Measurements from ENCODE around the gene SBSN. TPM values are rescaled to one million over a fixed set of nuclear protein-coding genes. Genes with fewer than 3 reads are reported as not detected.

The SBSN gene
- total and polyA plus RNA-seq, 9 of the 15 experiments (the other 6 are each of a cell fraction or from before 2014, with no cell fraction given): 0.05 TPM; not detected in 8

DNA sequence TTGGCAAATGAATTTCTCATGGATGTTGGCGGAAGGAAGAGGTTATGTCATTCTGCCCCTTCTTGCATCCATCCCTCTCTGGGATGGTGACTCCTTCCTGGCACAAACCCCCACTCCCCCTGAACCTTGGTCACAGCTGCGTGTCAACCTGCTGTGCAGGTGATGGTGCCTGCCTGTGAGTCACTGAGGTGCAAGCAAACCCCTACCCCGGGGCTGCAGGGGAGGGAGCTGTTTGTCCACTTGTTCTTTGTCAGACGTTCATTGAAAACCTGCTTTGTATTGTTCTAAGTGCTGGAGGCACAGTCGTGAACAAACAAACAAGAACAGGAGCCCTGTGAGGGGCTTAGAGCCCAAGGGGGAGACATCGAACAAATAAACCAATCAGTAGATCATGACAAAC is 3.2 kb upstream of the SBSN start (continued):
- TF ChIP-seq OTX1 (CRISPR knock-in tag; IDR thresholded peaks at IDR 0.05) (no peak), FOS (IDR thresholded peaks at IDR 0.05; ENCODE audit: extremely low read depth, insufficient read length) (no peak)

DNA sequence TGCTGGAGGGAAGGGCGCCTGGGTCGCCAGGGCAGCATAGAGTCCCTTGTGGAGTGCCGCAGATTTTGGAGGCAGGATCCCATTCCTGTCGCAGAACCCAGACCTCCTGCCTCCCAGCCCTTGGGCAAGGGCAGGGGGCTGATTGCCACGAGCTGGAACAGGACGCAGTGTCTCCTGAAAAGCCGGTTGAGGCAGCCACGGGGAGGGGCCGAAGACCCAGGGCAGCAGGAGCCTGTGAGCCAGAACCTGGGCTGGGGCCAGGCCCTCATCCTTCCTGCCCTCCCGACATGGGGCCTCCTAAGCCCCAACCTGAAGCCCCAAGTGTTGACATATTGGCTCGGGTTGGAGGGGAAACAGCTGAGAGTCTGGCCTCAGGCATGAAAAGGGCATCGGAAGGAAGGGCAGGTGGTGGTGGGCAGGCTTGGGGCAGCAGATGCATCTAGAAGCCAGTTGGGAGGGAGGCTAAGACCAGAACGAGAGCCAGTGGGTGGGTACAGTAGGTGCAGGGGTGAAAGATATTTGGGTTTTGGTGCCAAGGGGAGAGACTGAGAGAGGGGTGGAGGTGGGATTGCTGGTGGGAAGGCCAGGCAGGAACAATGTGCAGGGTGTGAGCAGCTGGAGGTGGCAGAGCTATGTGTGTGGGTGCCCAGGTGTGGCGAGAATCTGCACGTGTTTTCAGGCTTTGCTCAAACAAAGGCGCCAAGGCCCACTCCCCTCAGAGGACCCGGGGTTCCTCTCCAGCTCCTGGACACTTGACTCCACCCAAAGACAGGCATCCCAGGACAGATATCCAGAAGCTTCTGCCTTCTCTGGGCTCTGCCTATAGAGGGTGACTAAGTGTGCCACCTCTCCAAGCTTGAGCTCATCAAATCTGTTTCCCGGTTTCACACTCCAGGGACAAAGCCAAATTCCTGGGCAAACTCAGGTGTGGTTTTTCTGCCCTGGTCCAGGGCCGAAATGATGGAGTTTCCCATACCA is 1.4 kb upstream of the SBSN start:
- Histone ChIP-seq H3K4me1 (replicated peaks in 1 of 2; ENCODE audit: control insufficient read depth in 2 of 2, insufficient read depth in 2 of 2, low read length in 2 of 2) (peaks cover 3 to 15% of the 10 kb centered on the region in 2 experiments; a peak in 3 of 5 replicates), H3K4me2 (ENCODE audit: insufficient read depth, low read length) (no peak overlapping the region), H3K9me3 (replicated peaks; ENCODE audit: control insufficient read depth, insufficient read depth, low read depth, low read length) (no peaks in the 10 kb centered on the region), H3K9ac (ENCODE audit: insufficient read depth in 1 of 2, low read depth in 2 of 2, low read length in 2 of 2) (no peak overlapping the region), H2AFZ (ENCODE audit: low read depth, low read length) (no peak overlapping the region), H3K36me3 (ENCODE audit: control insufficient read depth, insufficient read depth, low read length) (no peaks in the 10 kb centered on the region), H3K4me3 (no peak overlapping the region), H3K27ac (ENCODE audit: extremely low read depth, low read depth, low read length) (no peak overlapping the region), H3K27me3 (ENCODE audit: control insufficient read depth in 2 of 2, insufficient read depth in 2 of 2, low read length in 2 of 2) (peaks cover 51 to 90% of the 10 kb centered on the region in 2 experiments), H3K79me2 (ENCODE audit: control insufficient read depth, insufficient read depth, low read length) (no peaks in the 10 kb centered on the region), H3K9me1 (ENCODE audit: control insufficient read depth, insufficient read depth, low read length) (no peaks in the 10 kb centered on the region), H4K20me1 (replicated peaks; ENCODE audit: control insufficient read depth, insufficient read depth, low read length) (peaks cover 11% of the 10 kb centered on the region)
- POLR2A ChIA-PET: interaction anchor here (0.5 to 0.6 kb wide), 2 partner anchors 34 to 128 kb away, joined by 3 read pairs; no protein-coding TSS in a partner anchor
- in situ Hi-C loops (cut with MboI) (no loop called here), intact Hi-C loops (cut with micrococcal nuclease) (no loop called here)
- no peak for ATAC-seq
- BruUV-seq (replicated peaks): no TSS peak
- no peak for FAIRE-seq
- 1% methylated on average over 18 of the region's 19 CpGs for WGBS (ENCODE audit: insufficient coverage, low coverage, missing lambda C conversion rate)
- DNase-seq (ENCODE audit: extremely low read depth in 1 of 4, low spot score in 3 of 4): no peak
- CTCF ChIA-PET (ENCODE audit: low intra/inter-chr PET ratio): no interaction called here
- TF ChIP-seq PHTF2 (CRISPR knock-in tag; IDR thresholded peaks at IDR 0.05) (no peak), NCOA6 (IDR thresholded peaks at IDR 0.05) (no peak), HNRNPH1 (optimal IDR thresholded peaks at IDR 0.05; ENCODE audit: low read depth, low read length) (no peak), SNIP1 (IDR thresholded peaks at IDR 0.05; ENCODE audit: low read depth) (no peak), RBFOX2 (IDR thresholded peaks at IDR 0.05; ENCODE audit: low read depth, low read length) (no peak), U2AF1 (optimal IDR thresholded peaks at IDR 0.05; ENCODE audit: low read depth, low read length) (no peak), DPF2 (IDR thresholded peaks at IDR 0.05) (no peak), ELF1 (tag; IDR thresholded peaks at IDR 0.05) (no peak), ZNF79 (CRISPR knock-in tag; IDR thresholded peaks at IDR 0.05; ENCODE audit: low read depth) (no peak), PRMT5 (CRISPR knock-in tag; IDR thresholded peaks at IDR 0.05) (no peak), MYBL2 (IDR thresholded peaks at IDR 0.05; ENCODE audit: low read depth) (no peak), MYBL2 (CRISPR knock-in tag; IDR thresholded peaks at IDR 0.05; ENCODE audit: borderline replicate concordance) (no peak), FOXP1 (CRISPR knock-in tag; IDR thresholded peaks at IDR 0.05) (no peak), SRSF7 (optimal IDR thresholded peaks at IDR 0.05; ENCODE audit: low read depth, low read length) (no peak), CUX1 (CRISPR knock-in tag; IDR thresholded peaks at IDR 0.05) (no peak)

Data from K562 (cell line).